Stimulated activated CD4-positive, alpha-beta T cell treated with anti-CD3 and anti-CD28 coated beads, Interleukin-15, amount 100 ng/mL, for 48 hours (primary cell): ENCODE results near the gene PTGIS.

Source experiments
- DNase-seq, 2 donors: peaks; one replicate each; pipeline ENCODE4 v3.0.0-alpha.2; 2020; ENCODE audit warnings: low read depth in 2 of 2

PTGIS gene

GRCh38 chr20:49560186-49560585 lies 7.8 kb downstream of the PTGIS start:
- no peak for DNase-seq

GRCh38 chr20:49559411-49560081 lies 8.4 kb downstream of the PTGIS start:
- no peak for DNase-seq

DNA sequence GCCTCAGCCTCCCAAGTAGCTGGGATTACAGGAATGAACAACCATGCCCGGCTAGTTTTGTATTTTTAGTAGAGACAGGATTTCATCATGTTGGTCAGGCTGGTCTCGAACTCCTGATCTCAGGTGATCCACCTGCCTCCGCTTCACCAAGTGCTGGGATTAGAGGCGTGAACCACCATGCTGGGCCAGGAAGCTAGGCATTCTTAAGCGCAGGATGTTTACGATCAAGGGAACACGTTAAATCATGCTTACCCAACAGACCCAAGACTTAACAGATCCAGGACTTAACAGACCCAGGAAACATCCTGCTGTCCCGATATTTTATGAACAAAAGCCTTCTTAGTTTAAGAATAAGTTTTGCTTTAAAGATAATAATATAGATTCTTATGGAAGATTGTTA lies 9.1 kb downstream of the PTGIS start:
- DNase-seq: no peak

GRCh38 chr20:49557449-49557848 lies 10.5 kb downstream of the PTGIS start:
- no peak for DNase-seq

DNA sequence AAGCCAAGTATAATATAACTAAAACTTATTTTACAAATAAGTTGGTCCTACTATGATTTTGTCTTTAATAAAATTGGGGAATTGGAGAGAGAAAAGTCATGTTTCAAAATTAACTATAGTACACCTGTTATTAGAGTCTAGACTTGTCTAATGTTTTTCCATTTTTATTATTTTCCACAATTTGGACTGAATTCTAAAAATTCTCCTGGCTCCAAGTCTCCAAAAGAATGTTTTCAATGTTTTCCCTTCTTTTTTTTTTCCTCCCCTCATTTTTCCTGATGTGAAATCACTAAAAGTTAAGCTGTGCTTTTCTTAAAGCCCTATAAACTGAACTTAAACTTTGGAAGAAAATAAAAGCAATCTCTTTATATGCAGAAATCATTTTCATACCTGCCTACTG lies 11.3 kb downstream of the PTGIS start:
- no peak for DNase-seq

DNA sequence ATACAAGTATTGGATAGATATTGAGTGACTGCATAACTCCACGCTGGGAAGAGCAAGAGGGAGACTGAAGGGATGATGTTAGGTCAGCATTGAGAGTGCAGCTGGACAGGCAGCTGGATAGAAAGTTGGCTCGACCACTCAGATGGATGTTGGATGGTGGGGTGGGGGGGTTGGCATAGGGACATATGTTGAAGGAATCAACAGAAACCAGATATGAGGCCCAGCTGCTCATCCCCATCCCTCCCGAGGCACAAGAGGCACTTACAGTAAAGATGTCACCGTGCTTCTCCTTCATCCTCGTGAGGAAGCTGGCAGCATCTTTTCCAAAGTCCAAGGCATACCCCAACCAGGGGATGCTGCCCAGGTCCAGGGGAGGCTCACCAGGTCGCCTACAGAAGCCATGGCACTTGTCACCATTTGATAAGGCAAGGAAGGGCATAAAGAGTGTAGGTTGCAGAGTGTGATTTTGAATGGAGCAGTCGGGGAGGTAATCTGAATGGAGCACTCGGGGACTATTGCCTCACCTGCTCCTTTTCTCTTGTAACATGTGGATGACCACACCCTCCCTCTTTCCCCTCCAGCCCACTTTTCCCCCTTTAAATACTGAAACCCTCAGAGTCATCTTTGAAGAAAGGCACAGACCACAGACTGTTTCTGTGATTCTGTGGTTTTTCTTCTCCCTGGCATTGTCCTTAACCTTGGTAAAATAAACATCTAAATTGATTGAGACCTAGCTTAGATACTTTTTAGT lies 18.0 kb downstream of the PTGIS start:
- DNase-seq: no peak

GRCh38 chr20:49548371-49548947 lies 19.5 kb downstream of the PTGIS start:
- DNase-seq: no peak

GRCh38 chr20:49545572-49545971 lies 22.4 kb downstream of the PTGIS start:
- DNase-seq: no peak

DNA sequence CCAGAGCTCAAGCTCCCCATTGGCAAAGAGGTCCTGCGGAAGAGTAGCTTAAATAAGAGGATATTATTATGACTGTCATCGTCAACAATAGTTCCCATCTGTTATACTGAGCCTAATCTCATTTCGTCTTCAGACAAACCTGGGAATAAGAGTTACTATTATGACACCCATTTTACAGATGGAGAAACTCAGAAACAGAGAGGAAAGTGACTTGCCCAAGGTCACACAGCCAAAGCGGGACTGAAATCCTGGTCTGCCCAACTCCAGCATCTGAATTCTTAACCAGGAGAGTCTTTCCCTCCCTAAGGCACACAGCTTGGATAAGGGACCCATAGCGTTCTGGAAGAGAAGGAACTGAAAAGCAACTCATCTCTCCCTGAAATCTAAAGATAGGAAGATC lies 23.4 kb downstream of the PTGIS start:
- DNase-seq: no peak

DNA sequence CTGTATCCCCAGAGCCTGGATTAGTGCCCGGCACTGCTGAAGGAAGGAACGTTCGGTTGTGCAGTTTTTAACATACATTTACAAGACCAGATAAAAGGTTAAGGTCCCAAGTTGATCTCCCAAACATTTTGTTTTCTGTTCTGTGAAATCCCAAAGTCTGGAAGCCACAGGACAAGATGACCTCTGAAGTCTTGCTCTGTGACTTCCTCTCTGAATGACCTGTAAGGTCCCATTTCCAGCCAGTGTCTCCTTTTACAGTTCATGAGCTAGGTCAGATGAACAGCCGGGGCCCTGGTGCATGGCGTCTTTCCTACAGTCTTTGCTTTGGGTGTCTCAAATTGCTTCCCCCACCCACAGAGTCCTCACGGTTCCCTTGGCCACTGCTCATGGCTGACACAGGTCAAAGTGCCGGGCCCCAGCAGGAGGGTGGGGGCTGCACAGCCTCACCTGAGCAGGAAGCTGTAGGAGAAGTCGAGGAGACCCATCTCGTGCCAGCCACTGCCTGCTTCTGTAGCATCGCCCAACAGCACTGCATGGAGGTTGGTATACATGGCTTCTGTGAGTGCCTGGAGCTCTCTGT lies 24.0 kb downstream of the PTGIS start:
- no peak for DNase-seq

GRCh38 chr20:49543071-49543857 lies 24.7 kb downstream of the PTGIS start:
- DNase-seq: no peak

DNA sequence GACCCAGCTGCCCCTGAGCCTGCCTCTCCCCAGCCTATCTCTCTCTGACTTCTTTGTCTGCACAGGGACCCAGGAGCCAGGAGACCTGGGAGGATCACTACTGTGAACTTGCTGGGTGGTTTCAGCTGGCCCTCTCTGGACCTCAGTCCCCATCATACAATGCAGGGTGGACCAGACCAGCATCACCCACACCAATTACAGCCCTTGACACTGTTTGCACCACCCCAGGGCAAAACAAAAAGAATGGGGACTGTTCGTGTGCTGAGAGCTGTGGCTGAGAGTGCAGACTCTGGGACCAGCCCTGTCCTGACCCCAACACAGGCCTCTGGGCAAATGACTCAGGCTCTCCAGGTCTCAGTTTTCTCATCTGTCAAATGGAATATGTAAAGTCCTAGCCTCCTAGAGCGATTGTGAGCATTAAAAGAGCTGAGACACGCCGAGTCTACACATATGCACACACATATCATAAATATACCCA lies 25.4 kb downstream of the PTGIS start:
- no peak for DNase-seq

- peak; percentile 51 to 62 for DNase-seq
Observed at GRCh38 chr20:49541733-49542513, 26.0 kb downstream of the PTGIS start.

- no peak for DNase-seq
Observed at GRCh38 chr20:49540687-49541435, 27.1 kb downstream of the PTGIS start.

- DNase-seq: no peak
Observed at GRCh38 chr20:49540232-49540620, 27.7 kb downstream of the PTGIS start.

GRCh38 chr20:49539481-49540231 lies 28.3 kb downstream of the PTGIS start:
- DNase-seq: no peak

DNA sequence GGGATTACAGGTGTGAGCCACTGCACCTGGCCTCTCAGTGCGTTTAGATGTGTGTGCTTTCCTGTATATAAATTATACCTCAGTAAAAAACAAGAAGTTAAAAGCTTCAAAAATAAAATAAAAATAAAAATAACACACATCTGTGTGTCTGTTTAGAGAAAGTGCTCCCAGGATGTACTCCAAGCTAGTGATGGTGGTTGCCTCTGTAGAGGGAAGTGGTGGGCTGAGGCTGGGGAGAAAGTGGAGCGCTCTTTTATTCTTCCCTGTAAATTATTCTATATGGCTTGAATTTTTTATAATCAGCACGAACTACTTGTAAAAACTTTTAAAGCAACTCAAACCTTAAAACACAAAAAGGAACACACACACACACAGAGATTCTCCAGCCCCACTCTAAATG lies 29.0 kb downstream of the PTGIS start:
- DNase-seq: no peak

DNA sequence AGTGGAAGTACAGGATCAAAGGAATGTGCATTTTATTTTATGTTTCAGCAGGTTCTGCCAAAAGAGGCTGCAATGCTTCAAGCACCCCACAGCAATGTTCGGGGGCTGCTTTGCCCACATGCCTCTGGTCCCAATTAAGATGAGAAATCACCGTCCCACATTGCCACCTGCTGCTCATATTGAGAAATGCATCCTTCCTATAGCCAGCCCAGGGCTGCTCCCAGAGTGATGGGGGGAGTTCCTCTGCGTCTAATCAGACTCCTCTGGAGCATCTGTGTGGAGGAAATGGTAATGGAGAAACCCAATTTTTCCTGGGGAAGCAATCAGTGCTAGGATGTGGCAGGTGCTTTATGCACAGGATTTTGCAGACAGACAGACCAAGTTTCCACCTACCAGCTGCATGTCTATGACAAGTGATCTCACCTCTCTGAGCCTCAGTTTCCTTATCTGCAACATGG lies 33.7 kb downstream of the PTGIS start:
- peak in 1 of 2 donors; percentile 55 for DNase-seq

DNA sequence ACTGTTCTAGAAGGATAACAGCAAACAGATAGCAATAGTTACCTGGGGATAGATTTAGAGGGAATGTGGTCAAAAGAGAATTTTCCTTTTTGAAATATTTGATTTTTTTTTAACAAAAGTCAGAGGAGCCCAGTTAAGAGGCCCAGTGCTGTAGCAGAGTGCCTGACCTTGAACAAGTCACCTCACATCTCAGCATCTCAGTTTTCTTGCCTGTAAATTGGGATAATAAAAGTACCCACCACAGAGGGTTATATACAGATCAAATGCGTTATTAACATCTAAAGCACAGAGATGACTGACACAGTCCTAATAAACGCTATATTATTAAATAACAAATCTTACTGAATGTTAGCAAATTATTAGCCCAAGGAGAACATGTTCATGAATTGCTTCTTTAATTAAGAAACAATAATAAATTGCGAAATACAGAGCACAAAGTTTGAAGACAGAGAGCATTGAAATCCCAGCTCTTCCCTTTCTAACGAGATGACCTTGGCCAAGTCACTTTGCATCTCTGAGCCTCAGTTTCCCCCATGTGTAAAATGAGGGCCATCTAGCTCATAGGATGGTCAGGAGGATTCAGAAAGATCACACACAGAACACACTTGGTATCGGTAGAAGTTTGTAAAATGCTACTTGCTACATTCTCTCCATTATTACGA lies 35.5 kb downstream of the PTGIS start:
- no peak for DNase-seq
